Measurements from ENCODE around the gene TRIM15.
A peak's percentile ranks its signal among the peaks of the same experiment; 100 is the strongest.
"Not testable (repeated sequence)": the region's sequence is repeated elsewhere in the genome, so short reads cannot be mapped to it uniquely, and the experiment has no call there.

The TRIM15 gene

DNA sequence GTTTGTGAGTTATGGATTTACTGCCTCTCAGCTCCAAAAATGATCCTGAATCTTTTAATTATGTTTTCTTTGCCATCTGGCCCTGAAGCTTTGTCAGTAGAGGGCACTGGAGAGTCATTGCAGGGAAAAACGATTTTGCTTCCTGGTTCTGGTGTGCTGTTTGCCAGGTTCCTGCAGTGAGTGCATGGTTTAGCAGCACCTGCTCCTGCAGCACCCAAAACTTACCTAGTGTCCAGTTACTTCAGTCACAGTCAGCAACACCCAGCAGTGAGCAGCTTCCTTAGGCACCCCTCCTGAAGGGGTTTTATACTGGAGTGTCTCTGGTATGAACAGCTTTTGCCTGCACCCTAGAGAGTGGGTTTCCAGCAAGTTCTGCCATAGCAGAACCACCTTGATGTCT, 55.9 kb downstream of the TRIM15 start:
- in situ Hi-C loops (cut with HindIII; ENCODE audit: low pct_unique_long_range_greater_than_20kb, low sequenced_read_pairs): no loop called here
- TF ChIP-seq JUND (IDR thresholded peaks at IDR 0.05; ENCODE audit: low read depth): no peak
- peak; percentile 65 to 88 for DNase-seq (ENCODE audit: low read depth in 1 of 2, low spot score in 1 of 2)

DNA sequence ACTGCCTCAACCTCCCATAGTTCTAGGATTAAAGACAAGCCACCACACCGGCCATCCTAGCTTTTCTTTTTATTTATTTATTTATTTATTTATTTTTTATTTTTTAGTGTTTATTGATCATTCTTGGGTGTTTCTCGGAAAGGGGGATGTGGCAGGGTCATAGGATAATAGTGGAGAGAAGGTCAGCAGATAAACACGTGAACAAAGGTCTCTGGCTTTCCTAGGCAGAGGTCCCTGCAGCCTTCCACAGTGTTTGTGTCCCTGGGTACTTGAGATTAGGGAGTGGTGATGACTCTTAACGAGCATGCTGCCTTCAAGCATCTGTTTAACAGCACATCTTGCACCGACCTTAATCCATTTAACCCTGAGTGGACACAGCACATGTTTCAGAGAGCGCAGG, 58.0 kb downstream of the TRIM15 start:
- in situ Hi-C loops (cut with HindIII; ENCODE audit: low pct_unique_long_range_greater_than_20kb, low sequenced_read_pairs); DNase-seq (ENCODE audit: low read depth in 1 of 2, low spot score in 1 of 2): not testable (repeated sequence)

DNA sequence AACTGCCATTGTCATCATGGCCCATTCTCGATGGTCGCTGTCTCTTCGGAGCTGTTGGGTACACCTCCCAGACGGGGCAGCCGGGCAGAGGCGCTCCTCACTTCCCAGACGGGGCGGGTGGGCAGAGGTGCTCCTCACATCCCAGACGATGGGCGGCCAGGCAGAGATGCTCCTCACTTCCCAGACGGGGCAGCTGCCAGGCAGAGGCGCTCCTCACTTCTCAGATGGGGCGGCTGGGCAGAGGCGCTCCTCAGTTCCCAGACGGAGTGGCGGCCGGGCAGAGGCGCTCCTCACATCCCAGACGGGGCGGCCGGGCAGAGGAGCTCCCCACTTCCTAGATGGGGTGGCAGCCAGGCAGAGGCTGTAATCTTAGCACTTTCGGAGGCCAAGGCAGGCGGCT, 58.6 kb downstream of the TRIM15 start:
- DNase-seq (ENCODE audit: low read depth in 1 of 2, low spot score in 1 of 2); in situ Hi-C loops (cut with HindIII; ENCODE audit: low pct_unique_long_range_greater_than_20kb, low sequenced_read_pairs): not testable (repeated sequence)

Measured in T47D (cell line).